ENCODE results near the gene CABLES2. TPM values are rescaled to one million over a fixed set of nuclear protein-coding genes. Genes with fewer than 3 reads are reported as not detected.

CABLES2 gene
- total RNA-seq, 2 experiments from 2014 or later, result 14.8 to 22.5 TPM

DNA sequence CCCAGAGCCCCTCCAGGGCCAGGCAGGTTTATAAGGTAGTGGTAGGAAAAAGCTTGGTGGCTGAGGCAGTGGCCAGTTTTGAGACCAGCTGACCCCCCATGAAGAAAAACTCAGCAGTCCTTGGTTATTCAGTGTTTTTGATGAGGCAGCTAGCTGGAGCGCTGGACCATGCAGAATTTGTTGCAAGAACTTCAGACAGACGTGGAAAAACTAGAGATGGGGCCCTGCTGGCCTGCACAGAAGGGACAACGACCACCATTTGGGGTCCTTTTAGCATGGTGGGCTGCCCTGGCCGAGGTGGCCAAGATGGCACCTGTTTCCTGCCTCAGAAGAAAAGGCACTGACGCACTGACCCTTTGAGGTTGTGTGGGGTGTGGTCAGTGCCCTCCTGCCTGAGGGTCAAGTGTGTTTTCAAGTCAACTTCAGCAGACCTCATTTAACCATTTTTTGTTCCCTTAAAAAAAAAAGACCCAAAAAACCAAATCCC, 17.4 kb downstream of the CABLES2 start:
- Histone ChIP-seq H3K79me2 (ENCODE audit: insufficient read depth, low read depth, low read length) (peaks cover 45% of the 10 kb centered on the region), H3K36me3 (ENCODE audit: insufficient read depth, low read length) (peaks cover 56% of the 10 kb centered on the region), H3K9me2 (ENCODE audit: insufficient read depth, low read length) (no peaks in the 10 kb centered on the region), H3K27ac (ENCODE audit: low read depth, low read length, poor library complexity, severe bottlenecking) (no peak overlapping the region), H3K4me1 (ENCODE audit: insufficient read depth, low read length, poor library complexity, severe bottlenecking) (peaks cover 28% of the 10 kb centered on the region), H2AFZ (ENCODE audit: low read length) (no peak overlapping the region), H3K4me2 (ENCODE audit: low read length) (peak overlapping the region; percentile 95; the same call in 1 of the 2 replicates), H4K20me1 (ENCODE audit: insufficient read depth, low read length) (peaks cover 25% of the 10 kb centered on the region), H3K9me3 (ENCODE audit: low read length) (no peaks in the 10 kb centered on the region), H3K4me3 (ENCODE audit: low read depth, low read length, poor library complexity, severe bottlenecking) (no peak overlapping the region)
- POLR2A ChIA-PET, result interaction anchor here (1.0 kb wide), 1 partner anchor 9 kb away, joined by 4 read pairs; no protein-coding TSS in a partner anchor
- DNase-seq (ENCODE audit: low spot score), result no peak
- no peak for TF ChIP-seq EZH2phosphoT487 (IDR thresholded peaks at IDR 0.05; ENCODE audit: borderline replicate concordance, low read depth, low read length)
- TF ChIP-seq, protein P1, sequence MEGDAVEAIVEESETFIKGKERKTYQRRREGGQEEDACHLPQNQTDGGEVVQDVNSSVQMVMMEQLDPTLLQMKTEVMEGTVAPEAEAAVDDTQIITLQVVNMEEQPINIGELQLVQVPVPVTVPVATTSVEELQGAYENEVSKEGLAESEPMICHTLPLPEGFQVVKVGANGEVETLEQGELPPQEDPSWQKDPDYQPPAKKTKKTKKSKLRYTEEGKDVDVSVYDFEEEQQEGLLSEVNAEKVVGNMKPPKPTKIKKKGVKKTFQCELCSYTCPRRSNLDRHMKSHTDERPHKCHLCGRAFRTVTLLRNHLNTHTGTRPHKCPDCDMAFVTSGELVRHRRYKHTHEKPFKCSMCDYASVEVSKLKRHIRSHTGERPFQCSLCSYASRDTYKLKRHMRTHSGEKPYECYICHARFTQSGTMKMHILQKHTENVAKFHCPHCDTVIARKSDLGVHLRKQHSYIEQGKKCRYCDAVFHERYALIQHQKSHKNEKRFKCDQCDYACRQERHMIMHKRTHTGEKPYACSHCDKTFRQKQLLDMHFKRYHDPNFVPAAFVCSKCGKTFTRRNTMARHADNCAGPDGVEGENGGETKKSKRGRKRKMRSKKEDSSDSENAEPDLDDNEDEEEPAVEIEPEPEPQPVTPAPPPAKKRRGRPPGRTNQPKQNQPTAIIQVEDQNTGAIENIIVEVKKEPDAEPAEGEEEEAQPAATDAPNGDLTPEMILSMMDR (conservative IDR thresholded peaks at IDR 0.05; ENCODE audit: low read length), result no peak
- BruUV-seq (replicated peaks), result no TSS peak
- intact Hi-C loops (cut with micrococcal nuclease; ENCODE audit: unreplicated experiment), result loop anchor here (5.0 kb wide), 1 partner anchor 52 kb away; no protein-coding TSS in a partner anchor
- CTCF ChIA-PET (ENCODE audit: unreplicated experiment), result no interaction called here

DNA sequence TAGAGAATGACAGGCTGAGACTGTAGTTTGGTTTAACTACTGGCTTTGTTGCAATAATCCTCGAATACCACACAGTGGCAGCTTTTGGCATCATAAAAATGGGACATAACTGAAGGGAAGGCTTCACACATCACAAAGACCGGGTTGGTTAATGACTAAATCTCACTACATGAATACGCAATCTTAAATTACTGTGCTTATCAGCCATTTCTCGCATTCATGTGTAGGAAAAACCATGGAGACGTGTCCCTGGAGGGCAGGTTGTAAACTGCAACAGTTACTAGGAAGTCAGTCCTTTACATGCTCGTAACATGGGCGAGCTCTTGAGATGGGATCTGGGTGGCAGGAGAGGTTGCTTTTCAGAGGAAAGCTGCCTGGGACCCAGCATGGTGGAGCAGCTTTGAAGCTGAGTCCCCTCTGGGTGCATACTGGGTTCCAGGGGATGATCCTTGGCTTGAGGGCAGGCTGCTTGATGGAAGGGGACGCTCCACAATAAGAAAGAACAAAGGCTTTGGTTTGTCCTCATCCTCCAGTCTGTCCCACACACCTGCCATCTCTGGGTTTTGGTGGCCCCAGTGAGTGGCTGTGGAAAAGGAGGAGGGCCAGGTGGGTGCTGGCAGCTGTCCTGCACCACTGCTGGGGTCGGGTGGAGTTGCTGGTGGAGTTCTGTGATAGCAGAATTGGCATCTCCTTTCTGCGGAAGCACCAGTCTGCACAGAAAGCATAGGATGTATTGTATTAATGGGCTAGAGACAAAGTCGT, 18.1 kb downstream of the CABLES2 start:
- no TSS peak for BruUV-seq (replicated peaks)
- intact Hi-C loops (cut with micrococcal nuclease; ENCODE audit: unreplicated experiment), result loop anchor here (5.0 kb wide), 1 partner anchor 52 kb away; no protein-coding TSS in a partner anchor
- TF ChIP-seq, protein P1 (conservative IDR thresholded peaks at IDR 0.05; ENCODE audit: low read length), result peak; percentile 55
- TF ChIP-seq EZH2phosphoT487 (IDR thresholded peaks at IDR 0.05; ENCODE audit: borderline replicate concordance, low read depth, low read length), result no peak
- H4K20me1 ChIP-seq (ENCODE audit: insufficient read depth, low read length), result peaks cover 25% of the 10 kb centered on the region
- DNase-seq (ENCODE audit: low spot score), result peak; percentile 29
- POLR2A ChIA-PET, result interaction anchor here (1.0 kb wide), 1 partner anchor 10 kb away, joined by 4 read pairs; no protein-coding TSS in a partner anchor
- peak overlapping the region; percentile 95 for H3K4me2 ChIP-seq (ENCODE audit: low read length)
- H3K4me1 ChIP-seq (ENCODE audit: insufficient read depth, low read length, poor library complexity, severe bottlenecking), result peaks cover 32% of the 10 kb centered on the region
- peak overlapping the region; percentile 100 for H3K4me3 ChIP-seq (ENCODE audit: low read depth, low read length, poor library complexity, severe bottlenecking)
- H3K9me2 ChIP-seq (ENCODE audit: insufficient read depth, low read length), result no peaks in the 10 kb centered on the region
- H3K27ac ChIP-seq (ENCODE audit: low read depth, low read length, poor library complexity, severe bottlenecking), result peak overlapping the region; percentile 72
- no peaks in the 10 kb centered on the region for H3K9me3 ChIP-seq (ENCODE audit: low read length)
- no peak overlapping the region for H2AFZ ChIP-seq (ENCODE audit: low read length)
- H3K79me2 ChIP-seq (ENCODE audit: insufficient read depth, low read depth, low read length), result peaks cover 51% of the 10 kb centered on the region
- peaks cover 62% of the 10 kb centered on the region for H3K36me3 ChIP-seq (ENCODE audit: insufficient read depth, low read length)
- CTCF ChIA-PET (ENCODE audit: unreplicated experiment), result no interaction called here

Measured in OCI-LY7 (cell line).